ENCODE measurements around the gene CCNA2.

GRCh38 chr4:121773883-121774282, 49.8 kb downstream of the CCNA2 start:
- no peak for TF ChIP-seq CSDC2 (CRISPR knock-in tag; IDR thresholded peaks at IDR 0.05)
- TF ChIP-seq CREB5 (CRISPR knock-in tag; IDR thresholded peaks at IDR 0.05; ENCODE audit: low read depth), result no peak
- TF ChIP-seq POU6F1 (CRISPR knock-in tag; IDR thresholded peaks at IDR 0.05; ENCODE audit: borderline replicate concordance, low read depth), result no peak
- no peak for TF ChIP-seq CSRNP3 (CRISPR knock-in tag; IDR thresholded peaks at IDR 0.05)
- TF ChIP-seq TCF4 (CRISPR knock-in tag; IDR thresholded peaks at IDR 0.05; ENCODE audit: borderline replicate concordance), result no peak
- no peak for TF ChIP-seq TOX (CRISPR knock-in tag; IDR thresholded peaks at IDR 0.05; ENCODE audit: borderline replicate concordance)
- TF ChIP-seq RARB (CRISPR knock-in tag; IDR thresholded peaks at IDR 0.05), result no peak
- TF ChIP-seq TSHZ2 (CRISPR knock-in tag; IDR thresholded peaks at IDR 0.05), result no peak
- TF ChIP-seq PPARA (CRISPR knock-in tag; IDR thresholded peaks at IDR 0.05; ENCODE audit: borderline replicate concordance), result no peak

All from SK-N-SH treated with all-trans-retinoic acid at 6 μM for 48 hours (cell line).